H1 (cell line): Measurements from ENCODE around the gene IFIT1. TPM values are rescaled to one million over a fixed set of nuclear protein-coding genes. Genes with fewer than 3 reads are reported as not detected.
A peak's percentile ranks its signal among the peaks of the same experiment; 100 is the strongest.

Source experiments
- BACH1 ChIP-seq: IDR thresholded peaks from 2 replicates; pipeline ENCODE4 v1.6.1; 2012; ENCODE audit warnings: low read length, improper control_type of control experiment
- BCL11A ChIP-seq, 2 experiments: IDR thresholded peaks; one replicate each; pipeline ENCODE4 v1.6.1; 2011; ENCODE audit warnings: low read depth in 2 of 2, low read length in 2 of 2, mild to moderate bottlenecking in 2 of 2
- CBX5 ChIP-seq: fragments of 300-800, 300-1000 bp; sonication (generic); IDR thresholded peaks from 2 replicates; pipeline ENCODE4 v1.7.1; 2016; ENCODE audit warnings: antibody characterized with exemption, low read length, low read depth
- CBX8 ChIP-seq: fragments of 300-800, 300-1000 bp; sonication (generic); IDR thresholded peaks from 2 replicates; pipeline ENCODE4 v1.7.1; 2016; ENCODE audit warnings: low read depth, low read length, borderline replicate concordance
- CEBPB ChIP-seq: IDR thresholded peaks from 2 replicates; pipeline ENCODE4 v1.6.1; 2012; ENCODE audit warnings: low read depth, low read length
- CHD2 ChIP-seq: IDR thresholded peaks from 2 replicates; pipeline ENCODE4 v1.6.1; 2012; ENCODE audit warnings: low read length, improper control_type of control experiment
- CREB1 ChIP-seq: IDR thresholded peaks from 2 replicates; pipeline ENCODE4 v1.6.1; 2012; ENCODE audit warnings: inconsistent platforms
- CTBP2 ChIP-seq: IDR thresholded peaks from 2 replicates; pipeline ENCODE4 v1.7.0; 2011; ENCODE audit warnings: borderline replicate concordance, mild to moderate bottlenecking, moderate library complexity, mixed read lengths, low read length; ENCODE audit not compliant: insufficient read depth, insufficient read length
- EGR1 ChIP-seq: IDR thresholded peaks from 2 replicates; pipeline ENCODE4 v1.6.1; 2011; ENCODE audit warnings: low read depth, low read length, borderline replicate concordance
- EZH2 ChIP-seq: fragments of 200-600 bp; sonication (generic); IDR thresholded peaks from 2 replicates; pipeline ENCODE4 v1.7.1; 2012; ENCODE audit warnings: low read depth, mild to moderate bottlenecking, moderate library complexity, low read length, inconsistent platforms; ENCODE audit not compliant: severe bottlenecking
- HDAC6 ChIP-seq: IDR thresholded peaks from one replicate; pipeline ENCODE4 v1.7.1; 2012; ENCODE audit warnings: low read depth, mild to moderate bottlenecking, inconsistent platforms, low read length, moderate library complexity
- JUND ChIP-seq: IDR thresholded peaks from 2 replicates; pipeline ENCODE4 v1.6.1; 2011; ENCODE audit warnings: mild to moderate bottlenecking, improper control_type of control experiment, low read length
- MAFK ChIP-seq: IDR thresholded peaks from 2 replicates; pipeline ENCODE4 v1.6.1; 2012; ENCODE audit warnings: low read depth, mild to moderate bottlenecking, improper control_type of control experiment, low read length
- PHF8 ChIP-seq: fragments of 200-600 bp; sonication (generic); conservative IDR thresholded peaks from 2 replicates; pipeline ENCODE4 v1.7.1; 2012; ENCODE audit warnings: low read depth, mild to moderate bottlenecking, inconsistent platforms, low read length, moderate library complexity
- POLR2A ChIP-seq, 2 experiments: IDR thresholded peaks; 1 replicate in 1 of 2; 2 replicates in 1 of 2; pipeline ENCODE4 v1.6.1; 2011; ENCODE audit warnings: low read depth in 2 of 2, low read length in 2 of 2, mild to moderate bottlenecking in 2 of 2; ENCODE audit errors: control extremely low read depth in 1 of 2
- SIN3A ChIP-seq, 2 experiments: IDR thresholded peaks in 1 of 2; conservative IDR thresholded peaks in 1 of 2; 2 replicates each; pipeline ENCODE4 v1.6.1; 2011 to 2012; ENCODE audit warnings: low read length in 2 of 2, improper control_type of control experiment in 1 of 2, low read depth in 1 of 2, mild to moderate bottlenecking in 1 of 2
- SIRT6 ChIP-seq: IDR thresholded peaks from one replicate; pipeline ENCODE4 v1.7.1; 2012; ENCODE audit warnings: low read length, inconsistent platforms
- SP1 ChIP-seq: IDR thresholded peaks from 2 replicates; pipeline ENCODE4 v1.6.1; 2011; ENCODE audit warnings: low read depth, low read length
- SRF ChIP-seq: IDR thresholded peaks from 2 replicates; pipeline ENCODE4 v1.6.1; 2011; ENCODE audit warnings: mild to moderate bottlenecking, low read depth, low read length, moderate library complexity
- TAF7 ChIP-seq: optimal IDR thresholded peaks from 2 replicates; pipeline ENCODE3; 2011; ENCODE audit warnings: low read depth, mild to moderate bottlenecking, inconsistent platforms, low read length, moderate library complexity, borderline replicate concordance
- TBP ChIP-seq: IDR thresholded peaks from 2 replicates; pipeline ENCODE4 v1.6.1; 2011; ENCODE audit warnings: low read depth, low read length, improper control_type of control experiment
- YY1 ChIP-seq: IDR thresholded peaks from 2 replicates; pipeline ENCODE4 v1.6.1; 2011; ENCODE audit warnings: low read depth, mild to moderate bottlenecking, low read length
- polyA plus RNA-seq, 7 experiments: library from polyadenylated mRNA; depleted of rRNA in 3 of 7; stranded (reverse) in 5 of 7; unstranded in 2 of 7; fragments of >200 nt in 5 of 7; fragments of 200-250 nt in 2 of 7; gene quantifications; 1 replicate in 5 of 7; 2 replicates in 1 of 7; 4 replicates in 1 of 7; pipeline versions ENCODE4 v1.2.1 to v1.2.3, GENCODE V29; 2011 to 2013; ENCODE audit warnings: missing spikeins in 2 of 7, mixed read lengths in 2 of 7
- total RNA-seq: library from RNA; stranded (reverse); fragmentation: NEBNext Ultra II Directional; extraction: Animal tissue kit (Norgen Biotek cat#: 25700); gene quantifications from 2 replicates; pipeline ENCODE4 v1.2.1, GENCODE V29; 2021

The IFIT1 gene
- total and polyA plus RNA-seq, 2 of the 8 experiments (the other 6 are each of a cell fraction or from before 2014, with no cell fraction given): 0.94 to 1.5 TPM

- TF ChIP-seq TBP (0 out of 2 replicates have a peak, but pooled peaks have one; percentile 7), CTBP2 (no peak), MAFK (no peak), HDAC6 (no peak), PHF8 (0 out of 2 replicates have a peak, but pooled peaks have one; percentile 46), POLR2A (IDR thresholded peaks at IDR 0.05; ENCODE audit: control extremely low read depth in 1 of 2, low read depth in 2 of 2, low read length in 2 of 2) (0 out of 3 replicates have a peak, but pooled peaks of 1 of the 2 experiments have one; percentile 3), JUND (no peak), CREB1 (no peak; the same call in 1 of the 2 replicates), BACH1 (no peak), TAF7 (no peak), SIRT6 (no peak), EZH2 (no peak), SIN3A (conservative IDR thresholded peaks at IDR 0.05 in 1 of 2, IDR thresholded peaks at IDR 0.05 in 1 of 2; ENCODE audit: low read depth in 1 of 2, low read length in 2 of 2) (0 out of 4 replicates have a peak, but pooled peaks have one; percentile 34 to 41), BCL11A (IDR thresholded peaks at IDR 0.05; ENCODE audit: low read depth in 2 of 2, low read length in 2 of 2) (no peak), CHD2 (no peak), SRF (no peak), CEBPB (no peak), EGR1 (no peak), CBX8 (no peak), YY1 (peak; percentile 57; the same call in 1 of the 2 replicates), SP1 (no peak), CBX5 (no peak)
These were observed 22.7 kb downstream of the IFIT1 start (continued) for GRCh38 chr10:89414879-89415821.
